HTR-8/SVneo (cell line): Measurements from ENCODE around the gene PDZRN4.
"Not testable (repeated sequence)": the region's sequence is repeated elsewhere in the genome, so short reads cannot be mapped to it uniquely, and the experiment has no call there.

Experiments
- DNase-seq: peaks from one replicate; pipeline ENCODE4 v3.0.0; 2011; ENCODE audit warnings: low spot score, mixed read lengths; ENCODE audit not compliant: insufficient read length
- FAIRE-seq: peaks from 2 replicates; lab custom pipeline; 2011; peaks lifted over from hg19 to GRCh38; lab: Jason Lieb, UNC

The PDZRN4 gene

GRCh38 chr12:41277100-41277945 is 89.2 kb downstream of the PDZRN4 start:
- FAIRE-seq (no peak), DNase-seq (peak; percentile 27)

- DNase-seq: no peak
Observed at GRCh38 chr12:41277946-41278267, 89.8 kb downstream of the PDZRN4 start.

GRCh38 chr12:41280341-41281095 is 92.4 kb downstream of the PDZRN4 start:
- DNase-seq, FAIRE-seq: not testable (repeated sequence)

More at GRCh38 chr12:41277946-41278267, 89.8 kb downstream of the PDZRN4 start:
- FAIRE-seq: no peak

- not testable (repeated sequence) for DNase-seq, FAIRE-seq
Observed at GRCh38 chr12:41285470-41285869, 97.3 kb downstream of the PDZRN4 start.

GRCh38 chr12:41286426-41286825 is 98.3 kb downstream of the PDZRN4 start:
- FAIRE-seq (no peak), DNase-seq (no peak)

GRCh38 chr12:41287500-41288141 is 99.5 kb downstream of the PDZRN4 start:
- FAIRE-seq (no peak), DNase-seq (no peak)

- FAIRE-seq (no peak), DNase-seq (no peak)
Observed at GRCh38 chr12:41288142-41288811, 100.2 kb downstream of the PDZRN4 start.

GRCh38 chr12:41289501-41289900 is 101.4 kb downstream of the PDZRN4 start:
- no peak for DNase-seq
- no peak for FAIRE-seq

GRCh38 chr12:41293011-41293410 is 104.9 kb downstream of the PDZRN4 start:
- DNase-seq: no peak
- FAIRE-seq: no peak

- DNase-seq (no peak), FAIRE-seq (no peak)
Observed at GRCh38 chr12:41293461-41293860, 105.3 kb downstream of the PDZRN4 start.

- FAIRE-seq (no peak), DNase-seq (no peak)
Observed at GRCh38 chr12:41302979-41303403, 114.9 kb downstream of the PDZRN4 start.

GRCh38 chr12:41304526-41304925 is 116.4 kb downstream of the PDZRN4 start:
- DNase-seq: no peak
- no peak for FAIRE-seq

GRCh38 chr12:41310367-41310766 is 122.2 kb downstream of the PDZRN4 start:
- DNase-seq (no peak), FAIRE-seq (no peak)

GRCh38 chr12:41311883-41312282 is 123.8 kb downstream of the PDZRN4 start:
- FAIRE-seq: no peak
- no peak for DNase-seq

- FAIRE-seq, DNase-seq: not testable (repeated sequence)
Observed at GRCh38 chr12:41312451-41312850, 124.3 kb downstream of the PDZRN4 start.

GRCh38 chr12:41325336-41325735 is 137.2 kb downstream of the PDZRN4 start:
- DNase-seq (no peak), FAIRE-seq (no peak)

GRCh38 chr12:41327096-41327895 is 139.2 kb downstream of the PDZRN4 start:
- FAIRE-seq (no peak), DNase-seq (no peak)

GRCh38 chr12:41333974-41334373 is 145.9 kb downstream of the PDZRN4 start:
- DNase-seq: no peak
- FAIRE-seq: no peak

GRCh38 chr12:41334390-41334789 is 146.3 kb downstream of the PDZRN4 start:
- no peak for DNase-seq
- FAIRE-seq: no peak
